Psoas muscle (tissue), 8 donors: Measurements from ENCODE around the gene RIOK2. TPM values are rescaled to one million over a fixed set of nuclear protein-coding genes. Genes with fewer than 3 reads are reported as not detected.

Experiments
- ATAC-seq, 4 donors: fragments of 200-7000 bp; cut with Tn5 transposase; one replicate each; pipeline ENCODE4 v1.9.1; 2020; ENCODE audit warnings: moderate library complexity in 3 of 4, mild to moderate bottlenecking in 2 of 4
- DNase-seq, 2 donors: peaks; one replicate each; pipeline ENCODE4 v3.0.0-alpha.2; 2020
- H3K27ac ChIP-seq: fragments of 200-600 bp; one replicate; pipeline ENCODE4 v1.8.0; 2022
- H3K27me3 ChIP-seq, 3 donors: fragments of 200-600 bp in 1 of 3; one replicate each; pipeline versions ENCODE4 v1.6.1 to v1.8.0; 2013 to 2022; ENCODE audit warnings: low read length in 2 of 3, mild to moderate bottlenecking in 2 of 3, moderate library complexity in 1 of 3; ENCODE audit not compliant: insufficient read depth in 3 of 3
- H3K36me3 ChIP-seq, 2 donors: fragments of 200-600 bp in 1 of 2; one replicate each; pipeline versions ENCODE4 v1.6.1 to v1.8.0; 2013 to 2022; ENCODE audit warnings: low read depth in 1 of 2, mild to moderate bottlenecking in 1 of 2, moderate library complexity in 1 of 2; ENCODE audit not compliant: insufficient read depth in 1 of 2
- H3K4me1 ChIP-seq: fragments of 200-600 bp; one replicate; pipeline ENCODE4 v1.8.0; 2022
- H3K4me3 ChIP-seq: fragments of 200-600 bp; one replicate; pipeline ENCODE4 v1.8.0; 2022; ENCODE audit warnings: mild to moderate bottlenecking
- H3K9me3 ChIP-seq: fragments of 200-600 bp; one replicate; pipeline ENCODE4 v1.8.0; 2022
- CTCF ChIP-seq: fragments of 200-600 bp; IDR thresholded peaks from one replicate; pipeline ENCODE4 v1.8.0; 2022; ENCODE audit warnings: antibody characterized with exemption
- WGBS, 3 donors: extraction: QIAGEN DNeasy Blood & Tissue Kit; methylation state at CpG; one replicate each; pipeline versions ENCODE4 v1.1.6 to v1.1.7; 2013; 5-methylcytosine and 5-hydroxymethylcytosine counted together
- intact Hi-C, 2 donors: fragments of 100-400 bp; cut with DNase I; formaldehyde crosslinking; loops; one replicate each; pipeline versions ENCODE4 v1.11.0 to v1.14.2; 2022
- polyA plus RNA-seq, 3 donors: library from polyadenylated mRNA; stranded (reverse); fragments of 200-250 nt; gene quantifications; one replicate each; pipeline ENCODE4 v1.2.3, GENCODE V29; 2013
- total RNA-seq, 4 donors: library from RNA; stranded (reverse); fragmentation: NEBNext Ultra II Directional in 2 of 4; extraction: Animal tissue kit (Norgen Biotek cat#: 25700) in 2 of 4; gene quantifications; one replicate each; pipeline versions ENCODE4 v1.2.1 to v1.2.4, GENCODE V29; 2021 to 2023
- donor health status: healthy with polysubstance abuse.
- donor health status: DM: no; HTN: no; CAD: no; lungs with moderate emphysema.
- donor health status: Bipolar disorder and iron deficiency.
- donor health status: healthy.
- donor health status: DM: yes; HTN: yes; CAD: no.
- donor health status: DM: no; HTN: no; CAD: no.
- donor health status: DM: no; HTN: no; CAD: no.
- donor health status: DM: yes; HTN: yes; CAD: no.

Gene RIOK2
- total and polyA plus RNA-seq, 7 donors = 10.5 to 30.4 (median 19.8) TPM

GRCh38 chr5:97120195-97120594 is 62.9 kb downstream of the RIOK2 start:
- DNase-seq (no peak), ATAC-seq (no peak)
- no peak for TF ChIP-seq CTCF
- Histone ChIP-seq H3K4me1 (no peaks in the 10 kb centered on the region), H3K9me3 (no peaks in the 10 kb centered on the region), H3K36me3 (no peaks in the 10 kb centered on the region), H3K4me3 (no peak overlapping the region), H3K27ac (no peak overlapping the region), H3K27me3 (peaks cover 0 to 2% (median 0%) of the 10 kb centered on the region in 3 donors)
- intact Hi-C loops = no loop called here
- WGBS, 3 donors = 49 to 70% (median 67%) methylated on average over 2 of the region's 2 CpGs

DNA sequence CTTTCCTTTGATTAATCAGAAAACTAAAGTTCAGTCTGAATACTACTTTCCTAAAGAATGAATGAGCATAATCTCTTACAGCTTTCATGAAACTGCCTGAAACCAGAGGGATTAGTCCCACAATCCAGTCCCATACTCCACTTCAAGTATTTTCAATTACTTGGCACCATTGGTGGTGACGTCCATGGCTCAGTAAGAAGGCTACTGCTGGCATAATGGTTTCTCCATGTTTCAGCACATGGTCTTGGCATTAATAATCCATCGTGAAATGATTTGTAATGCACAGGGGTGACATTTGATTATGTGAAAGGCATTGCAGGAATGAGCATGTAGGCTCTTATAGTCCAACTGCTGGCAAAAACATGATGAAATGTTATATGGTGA is 64.0 kb downstream of the RIOK2 start:
- 38 to 50% (median 44%) methylated on average over 2 of the region's 2 CpGs for WGBS, 3 donors
- no peak for TF ChIP-seq CTCF
- DNase-seq (no peak), ATAC-seq (no peak)
- Histone ChIP-seq H3K9me3 (no peaks in the 10 kb centered on the region), H3K36me3 (no peaks in the 10 kb centered on the region), H3K27ac (no peak overlapping the region), H3K4me3 (no peak overlapping the region), H3K27me3 (peaks cover 0 to 2% (median 0%) of the 10 kb centered on the region in 3 donors), H3K4me1 (no peaks in the 10 kb centered on the region)
- intact Hi-C loops = no loop called here

DNA sequence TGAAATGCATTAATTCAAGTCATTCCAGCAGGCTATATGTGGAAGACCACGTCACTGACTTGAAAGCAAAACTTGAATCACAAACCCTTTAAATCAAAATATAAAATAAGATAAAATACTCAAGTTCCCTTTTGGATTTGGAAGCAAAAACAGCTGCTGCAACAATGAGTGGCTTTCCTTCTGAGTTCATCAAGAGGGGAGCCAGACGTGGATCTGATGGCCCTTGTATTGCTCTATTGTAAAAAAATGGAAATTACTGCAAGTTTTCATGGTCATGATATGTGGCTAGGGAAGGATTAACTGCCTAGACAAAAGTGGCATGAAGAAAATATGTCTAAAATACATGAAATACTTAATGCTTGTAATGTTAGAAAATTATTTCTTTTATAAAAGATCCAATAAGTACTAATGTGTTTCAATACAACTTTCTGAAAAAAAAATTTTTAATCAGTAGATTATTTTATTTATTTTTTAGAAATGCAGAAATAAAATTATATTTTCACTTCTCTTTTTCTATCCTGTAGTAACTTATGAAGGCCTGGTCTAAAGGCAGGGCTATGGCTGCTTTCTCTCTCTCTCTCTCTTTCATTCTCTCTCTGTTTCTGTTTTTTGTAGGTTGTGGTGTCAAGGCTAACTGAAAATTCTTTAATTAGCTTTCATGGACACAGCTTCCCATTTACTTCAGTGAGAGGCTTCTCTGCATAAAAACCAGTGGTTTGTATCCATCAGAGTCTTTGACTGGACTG is 64.6 kb downstream of the RIOK2 start:
- H3K36me3 ChIP-seq = no peaks in the 10 kb centered on the region
- 59 to 67% (median 66%) methylated on average over 2 of the region's 2 CpGs for WGBS, 3 donors
- H3K27ac ChIP-seq = no peak overlapping the region
- DNase-seq = no peak
- H3K4me1 ChIP-seq = no peaks in the 10 kb centered on the region
- intact Hi-C loops = no loop called here
- H3K27me3 ChIP-seq = peaks cover 0 to 2% (median 0%) of the 10 kb centered on the region in 3 donors
- ATAC-seq = no peak
- H3K9me3 ChIP-seq = no peaks in the 10 kb centered on the region
- H3K4me3 ChIP-seq = no peak overlapping the region
- no peak for TF ChIP-seq CTCF

GRCh38 chr5:97115932-97116331 is 67.1 kb downstream of the RIOK2 start:
- H3K4me3 ChIP-seq = no peak overlapping the region
- no peaks in the 10 kb centered on the region for H3K9me3 ChIP-seq
- 79 to 88% (median 82%) methylated on average over 9 of the region's 9 CpGs for WGBS, 3 donors
- intact Hi-C loops = no loop called here
- TF ChIP-seq CTCF = no peak
- H3K27ac ChIP-seq = no peak overlapping the region
- no peaks in the 10 kb centered on the region for H3K4me1 ChIP-seq
- no peaks in the 10 kb centered on the region for H3K36me3 ChIP-seq
- peaks cover 0 to 2% (median 0%) of the 10 kb centered on the region in 3 donors for H3K27me3 ChIP-seq
- ATAC-seq (no peak), DNase-seq (no peak)

DNA sequence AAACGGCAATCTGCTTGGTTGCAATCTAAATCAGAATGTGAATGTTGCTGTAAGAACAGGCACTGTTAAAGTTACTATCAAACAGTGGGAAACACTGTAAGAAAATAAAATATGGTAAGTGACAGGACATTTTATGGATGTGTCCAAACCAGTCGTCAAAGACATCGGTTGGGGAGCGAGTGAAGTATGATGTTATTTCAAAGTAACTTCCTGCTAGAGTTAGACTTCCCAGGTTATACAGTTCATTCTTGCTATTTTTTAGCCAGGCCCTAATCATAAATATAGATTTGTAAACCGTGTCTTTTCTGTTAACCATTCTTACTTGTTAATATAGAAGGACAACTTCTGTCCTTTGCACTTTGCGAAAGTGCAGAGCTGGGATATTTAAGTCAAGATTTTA is 70.8 kb downstream of the RIOK2 start:
- H3K27ac ChIP-seq = no peak overlapping the region
- WGBS, 3 donors = 68 to 73% (median 71%) methylated on average over 6 of the region's 6 CpGs
- no peaks in the 10 kb centered on the region for H3K27me3 ChIP-seq
- intact Hi-C loops = no loop called here
- H3K4me3 ChIP-seq = no peak overlapping the region
- no peaks in the 10 kb centered on the region for H3K9me3 ChIP-seq
- H3K4me1 ChIP-seq = no peaks in the 10 kb centered on the region
- no peaks in the 10 kb centered on the region for H3K36me3 ChIP-seq
- ATAC-seq (no peak), DNase-seq (no peak)
- TF ChIP-seq CTCF = no peak
